GM12864 (cell line): ENCODE results near the gene MTARC2.

ENCODE experiments used
- DNase-seq: peaks from one replicate; pipeline ENCODE4 v3.0.0-alpha.2; 2011; ENCODE audit warnings: low read depth
- H3K4me3 ChIP-seq: 2 replicates; pipeline ENCODE4 v1.5.1; 2011; ENCODE audit warnings: mild to moderate bottlenecking, low read depth, low read length, control low read depth
- TF ChIP-seq, protein P1 (sequence below): IDR thresholded peaks from 2 replicates; pipeline ENCODE4 v1.5.1; 2011; ENCODE audit warnings: low read depth, mild to moderate bottlenecking, moderate library complexity, low read length, control low read depth, inconsistent platforms; ENCODE audit errors: missing control alignments

The MTARC2 gene

DNA sequence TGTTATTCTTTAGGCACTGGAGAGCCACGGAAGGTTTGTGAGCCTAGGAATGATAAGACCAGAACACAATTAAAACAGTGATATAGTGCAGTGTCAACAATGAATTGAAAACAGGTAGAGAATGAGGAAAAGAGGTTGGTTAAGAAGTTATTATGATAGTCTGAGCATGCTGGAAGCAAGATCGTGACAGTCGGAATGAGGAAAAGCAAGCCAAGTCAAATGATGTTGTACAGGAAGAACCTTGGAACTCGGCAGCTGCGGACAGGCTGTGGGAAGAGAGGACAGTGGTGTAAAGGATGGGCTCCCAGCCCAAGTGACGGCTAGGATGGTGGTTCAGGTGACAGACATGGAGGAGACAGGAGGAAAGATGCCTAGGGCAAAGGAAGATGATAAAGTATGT is 64.2 kb downstream of the MTARC2 start:
- no peak overlapping the region for H3K4me3 ChIP-seq
- TF ChIP-seq, protein P1, sequence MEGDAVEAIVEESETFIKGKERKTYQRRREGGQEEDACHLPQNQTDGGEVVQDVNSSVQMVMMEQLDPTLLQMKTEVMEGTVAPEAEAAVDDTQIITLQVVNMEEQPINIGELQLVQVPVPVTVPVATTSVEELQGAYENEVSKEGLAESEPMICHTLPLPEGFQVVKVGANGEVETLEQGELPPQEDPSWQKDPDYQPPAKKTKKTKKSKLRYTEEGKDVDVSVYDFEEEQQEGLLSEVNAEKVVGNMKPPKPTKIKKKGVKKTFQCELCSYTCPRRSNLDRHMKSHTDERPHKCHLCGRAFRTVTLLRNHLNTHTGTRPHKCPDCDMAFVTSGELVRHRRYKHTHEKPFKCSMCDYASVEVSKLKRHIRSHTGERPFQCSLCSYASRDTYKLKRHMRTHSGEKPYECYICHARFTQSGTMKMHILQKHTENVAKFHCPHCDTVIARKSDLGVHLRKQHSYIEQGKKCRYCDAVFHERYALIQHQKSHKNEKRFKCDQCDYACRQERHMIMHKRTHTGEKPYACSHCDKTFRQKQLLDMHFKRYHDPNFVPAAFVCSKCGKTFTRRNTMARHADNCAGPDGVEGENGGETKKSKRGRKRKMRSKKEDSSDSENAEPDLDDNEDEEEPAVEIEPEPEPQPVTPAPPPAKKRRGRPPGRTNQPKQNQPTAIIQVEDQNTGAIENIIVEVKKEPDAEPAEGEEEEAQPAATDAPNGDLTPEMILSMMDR: no peak
- DNase-seq: no peak

DNA sequence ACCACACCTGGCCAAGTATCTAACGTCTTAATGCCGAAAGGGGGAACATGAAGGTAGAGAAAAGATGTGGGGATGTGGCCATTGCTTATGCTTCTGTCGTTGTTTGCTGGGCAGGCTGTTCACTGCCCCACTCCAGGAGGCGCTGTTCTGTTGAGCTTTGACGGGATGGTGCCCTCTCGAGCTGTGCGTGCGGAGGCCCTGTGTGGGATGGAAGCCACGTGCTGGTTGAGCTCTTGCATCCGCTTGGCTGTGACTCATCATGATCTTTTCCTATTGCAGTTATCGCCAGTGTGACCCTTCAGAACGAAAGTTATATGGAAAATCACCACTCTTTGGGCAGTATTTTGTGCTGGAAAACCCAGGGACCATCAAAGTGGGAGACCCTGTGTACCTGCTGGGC is 64.9 kb downstream of the MTARC2 start:
- no peak overlapping the region for H3K4me3 ChIP-seq
- TF ChIP-seq, protein P1: peak; percentile 11
- DNase-seq: no peak

DNA sequence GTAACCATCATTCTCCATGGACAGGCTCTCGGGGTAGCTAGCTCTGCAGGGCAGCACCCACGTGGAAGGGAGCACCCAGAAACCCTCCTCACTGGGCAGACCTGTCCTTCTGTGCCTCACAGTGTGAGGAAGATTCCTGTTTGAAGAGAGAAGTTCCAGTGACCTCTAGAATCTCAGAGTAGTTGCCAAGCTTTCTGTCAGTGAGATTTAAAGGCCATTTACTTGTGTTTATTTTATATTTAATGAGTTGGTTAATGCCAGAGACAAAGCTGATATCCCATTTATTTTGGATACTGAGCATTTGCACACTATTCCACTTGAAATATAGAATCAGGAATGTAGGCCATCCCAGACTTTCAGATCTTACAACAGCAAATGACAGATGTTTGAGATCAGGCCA is 67.3 kb downstream of the MTARC2 start:
- no peak for DNase-seq
- H3K4me3 ChIP-seq: no peak overlapping the region
- TF ChIP-seq, protein P1: no peak

DNA sequence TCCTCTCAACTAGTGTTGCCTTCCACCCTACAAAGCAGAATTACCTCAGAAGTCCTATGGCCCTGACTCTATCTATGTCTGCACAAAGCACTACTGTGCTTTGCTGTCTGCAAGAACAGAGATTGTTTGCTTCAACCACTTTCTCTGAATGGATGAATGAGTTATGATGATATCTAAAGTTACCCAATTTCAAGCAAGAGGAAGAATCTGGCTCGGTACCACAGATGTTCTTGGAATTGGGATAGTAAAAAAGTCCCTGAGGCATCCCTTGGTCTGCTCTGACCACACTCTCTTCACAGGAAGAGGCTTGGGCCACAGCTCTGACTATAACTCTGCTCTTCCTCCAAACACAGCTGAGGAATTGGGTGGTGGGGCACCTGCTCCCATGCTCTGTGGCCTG is 69.8 kb downstream of the MTARC2 start:
- no peak for DNase-seq
- TF ChIP-seq, protein P1: no peak
- no peak overlapping the region for H3K4me3 ChIP-seq

DNA sequence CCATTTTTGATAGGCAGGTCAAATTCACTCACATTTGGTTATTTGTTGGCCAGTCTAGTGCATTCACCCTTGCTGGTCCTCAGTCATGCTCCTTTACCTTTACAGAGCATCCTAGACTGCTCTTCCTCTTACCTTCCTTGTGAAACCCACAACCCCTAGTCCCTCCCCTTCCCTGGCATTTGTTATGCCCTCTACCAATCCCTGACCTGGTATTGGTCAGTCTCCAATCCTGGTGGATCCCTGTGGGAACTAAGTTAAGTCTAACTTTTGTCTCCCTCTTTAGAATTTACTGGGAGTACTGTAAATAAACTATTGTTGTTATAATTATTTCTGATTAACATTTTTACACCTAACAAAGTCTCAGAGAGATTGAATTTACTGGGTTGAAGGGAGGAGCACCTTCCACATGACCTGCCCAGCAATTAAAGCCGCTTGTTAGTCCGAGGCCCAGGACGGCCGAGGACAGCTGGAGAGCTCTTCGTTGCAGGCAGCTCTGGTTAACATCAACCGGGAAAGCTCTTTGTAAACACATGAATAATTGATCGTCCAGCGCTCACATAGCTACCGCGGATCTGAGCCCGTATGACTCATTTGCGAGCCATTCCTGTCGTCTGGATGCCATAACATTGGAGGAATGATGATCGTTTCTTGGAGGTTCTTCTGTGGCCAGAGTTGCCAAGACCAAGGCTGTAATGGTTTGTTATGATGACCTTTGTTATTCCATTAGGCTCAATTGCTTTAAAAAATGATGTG is 70.5 kb downstream of the MTARC2 start:
- H3K4me3 ChIP-seq: no peak overlapping the region
- no peak for DNase-seq
- TF ChIP-seq, protein P1: no peak

DNA sequence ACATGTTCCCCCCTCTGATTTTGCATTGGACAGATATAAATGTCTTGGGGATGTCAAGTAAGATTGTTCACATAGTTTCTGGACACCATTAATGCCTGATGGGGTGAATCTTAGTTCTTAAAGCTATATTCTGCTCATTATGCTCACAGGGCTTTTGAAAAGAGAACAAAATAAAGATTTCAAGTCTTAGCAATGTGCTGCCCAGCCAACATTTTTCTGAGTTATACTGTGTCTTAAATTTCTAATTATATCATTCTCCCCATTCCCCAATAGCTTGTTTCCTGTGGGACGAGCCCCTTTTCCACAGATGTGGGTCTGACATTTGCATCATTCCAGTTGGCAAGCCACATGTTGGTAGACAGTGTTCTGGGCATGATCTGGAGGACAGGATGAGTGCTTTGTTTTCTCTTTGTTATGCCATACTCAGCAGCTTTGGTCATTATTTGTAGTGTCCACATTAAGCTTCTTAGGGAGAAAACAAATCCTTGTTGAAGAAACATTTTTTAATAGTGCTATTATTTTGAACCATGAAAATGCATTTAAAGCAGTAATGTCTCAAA is 71.4 kb downstream of the MTARC2 start:
- H3K4me3 ChIP-seq: no peak overlapping the region
- no peak for DNase-seq
- TF ChIP-seq, protein P1: no peak
